Measurements from ENCODE around the gene METTL2B. TPM values are rescaled to one million over a fixed set of nuclear protein-coding genes. Genes with fewer than 3 reads are reported as not detected.
"Not testable (repeated sequence)": the region's sequence is repeated elsewhere in the genome, so short reads cannot be mapped to it uniquely, and the experiment has no call there.

Gene METTL2B
- total and polyA plus RNA-seq, 2 donors = 11.6 to 14.3 TPM

GRCh38 chr7:128550920-128551319, 74.4 kb downstream of the METTL2B start:
- Histone ChIP-seq H3K27me3 (ENCODE audit: control insufficient read depth in 2 of 2, insufficient read depth in 1 of 2, low read length in 1 of 2) (no peaks in the 10 kb centered on the region), H3K36me3 (ENCODE audit: control insufficient read depth in 2 of 2, insufficient read depth in 2 of 2, low read length in 1 of 2) (peaks cover 3 to 17% of the 10 kb centered on the region in 2 donors), H3K9me3 (ENCODE audit: control insufficient read depth in 2 of 2, insufficient read depth in 1 of 2, low read length in 1 of 2) (no peaks in the 10 kb centered on the region), H3K4me3 (ENCODE audit: low read length in 2 of 2) (no peak overlapping the region), H3K4me1 (ENCODE audit: control insufficient read depth in 2 of 2, insufficient read depth in 2 of 2, low read length in 2 of 2) (no peaks in the 10 kb centered on the region), H3K27ac (ENCODE audit: low read depth in 1 of 2, low read length in 1 of 2) (no peak overlapping the region)
- DNase-seq (ENCODE audit: low read depth in 6 of 9, low spot score in 9 of 9) = no peak
- 98% methylated on average over 1 of the region's 1 CpG for WGBS

- WGBS = 96% methylated on average over 1 of the region's 1 CpG
- not testable (repeated sequence) for DNase-seq (ENCODE audit: low read depth in 6 of 9, low spot score in 9 of 9); H3K4me1 ChIP-seq (ENCODE audit: control insufficient read depth in 2 of 2, insufficient read depth in 2 of 2, low read length in 2 of 2); H3K4me3 ChIP-seq (ENCODE audit: low read length in 2 of 2); H3K36me3 ChIP-seq (ENCODE audit: control insufficient read depth in 2 of 2, insufficient read depth in 2 of 2, low read length in 1 of 2); H3K9me3 ChIP-seq (ENCODE audit: control insufficient read depth in 2 of 2, insufficient read depth in 1 of 2, low read length in 1 of 2); H3K27ac ChIP-seq (ENCODE audit: low read depth in 1 of 2, low read length in 1 of 2); H3K27me3 ChIP-seq (ENCODE audit: control insufficient read depth in 2 of 2, insufficient read depth in 1 of 2, low read length in 1 of 2)
Measured at GRCh38 chr7:128554394-128554793, 77.8 kb downstream of the METTL2B start.

Other genes starting within 250 kb of the METTL2B start
- gene LEP, start 235.5 kb upstream of the METTL2B start, total RNA-seq = 0.05 TPM
- 0.05 TPM for gene LEP, start 235.5 kb upstream of the METTL2B start, polyA plus RNA-seq
- gene RBM28, start 132.8 kb upstream of the METTL2B start, total RNA-seq = 19.9 TPM
- gene RBM28, start 132.8 kb upstream of the METTL2B start, polyA plus RNA-seq = 24.7 TPM
- 0.28 TPM for gene PRRT4, start 115.1 kb upstream of the METTL2B start, total RNA-seq
- 0.66 TPM for gene PRRT4, start 115.1 kb upstream of the METTL2B start, polyA plus RNA-seq
- gene IMPDH1, start 66.8 kb upstream of the METTL2B start, total RNA-seq = 11.3 TPM
- 27.2 TPM for gene IMPDH1, start 66.8 kb upstream of the METTL2B start, polyA plus RNA-seq
- 9.0 TPM for gene HILPDA, start 20.9 kb upstream of the METTL2B start, total RNA-seq
- gene HILPDA, start 20.9 kb upstream of the METTL2B start, polyA plus RNA-seq = 8.6 TPM
- gene GARIN1A, start 195.5 kb downstream of the METTL2B start, total RNA-seq = 0.19 TPM
- gene GARIN1A, start 195.5 kb downstream of the METTL2B start, polyA plus RNA-seq = 1.4 TPM

Measured in thymus (tissue), 11 donors.